Nephron progenitor cell (in vitro differentiated cells): ENCODE results near the gene ZPBP.
"Not testable (repeated sequence)": the region's sequence is repeated elsewhere in the genome, so short reads cannot be mapped to it uniquely, and the experiment has no call there.

Experiments
- DNase-seq: peaks from one replicate; pipeline ENCODE4 v3.0.0; 2021
- H3K27ac Mint-ChIP-seq: 2 replicates; pipeline ENCODE4 v1.8.0; 2021; ENCODE audit warnings: mild to moderate bottlenecking, moderate library complexity, mixed read lengths
- H3K27me3 Mint-ChIP-seq: 2 replicates; pipeline ENCODE4 v1.8.0; 2021; ENCODE audit warnings: mild to moderate bottlenecking, low read depth, mixed read lengths; ENCODE audit not compliant: poor library complexity
- H3K36me3 Mint-ChIP-seq: 2 replicates; pipeline ENCODE4 v1.8.0; 2021; ENCODE audit warnings: low read depth, mixed read lengths
- H3K4me1 Mint-ChIP-seq: 2 replicates; pipeline ENCODE4 v1.8.0; 2021; ENCODE audit warnings: mixed read lengths
- H3K4me3 Mint-ChIP-seq: 2 replicates; pipeline ENCODE4 v1.8.0; 2021; ENCODE audit warnings: mild to moderate bottlenecking, moderate library complexity, mixed read lengths
- H3K9me3 Mint-ChIP-seq: 2 replicates; pipeline ENCODE4 v1.8.0; 2021; ENCODE audit warnings: mild to moderate bottlenecking, moderate library complexity, mixed read lengths
- TF ChIP-seq, protein P1 (sequence below): fragments of 200-600 bp; sonication (generic); IDR thresholded peaks from 2 replicates; pipeline ENCODE4 v1.5.0; 2021; ENCODE audit warnings: antibody characterized with exemption

ZPBP gene

DNA sequence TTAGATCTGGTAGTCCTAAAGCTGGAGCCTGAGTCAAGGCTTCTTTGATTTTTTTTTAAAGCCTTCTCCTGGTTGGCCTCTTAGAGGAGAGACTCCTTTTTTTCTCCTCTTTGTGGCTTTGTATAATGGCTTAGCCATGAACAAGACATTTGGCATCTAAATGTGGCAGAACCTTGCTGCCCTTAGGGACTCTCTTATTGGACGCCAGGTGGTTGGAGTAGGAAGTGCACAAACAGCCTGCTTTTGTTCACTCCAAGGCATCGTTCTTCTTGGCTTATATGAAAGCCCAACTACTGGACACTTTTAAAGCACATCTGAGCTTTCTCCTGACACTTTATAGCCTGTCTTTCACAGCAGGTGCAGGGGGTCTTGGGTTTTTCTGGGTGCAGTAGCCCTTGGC, 25.0 kb downstream of the ZPBP start:
- Mint-ChIP-seq H3K4me3 (no peak overlapping the region), H3K27ac (no peak overlapping the region), H3K9me3 (peaks cover 56% of the 10 kb centered on the region), H3K4me1 (no peaks in the 10 kb centered on the region), H3K27me3 (peaks cover 4% of the 10 kb centered on the region), H3K36me3 (peaks cover 6% of the 10 kb centered on the region)
- TF ChIP-seq, protein P1, sequence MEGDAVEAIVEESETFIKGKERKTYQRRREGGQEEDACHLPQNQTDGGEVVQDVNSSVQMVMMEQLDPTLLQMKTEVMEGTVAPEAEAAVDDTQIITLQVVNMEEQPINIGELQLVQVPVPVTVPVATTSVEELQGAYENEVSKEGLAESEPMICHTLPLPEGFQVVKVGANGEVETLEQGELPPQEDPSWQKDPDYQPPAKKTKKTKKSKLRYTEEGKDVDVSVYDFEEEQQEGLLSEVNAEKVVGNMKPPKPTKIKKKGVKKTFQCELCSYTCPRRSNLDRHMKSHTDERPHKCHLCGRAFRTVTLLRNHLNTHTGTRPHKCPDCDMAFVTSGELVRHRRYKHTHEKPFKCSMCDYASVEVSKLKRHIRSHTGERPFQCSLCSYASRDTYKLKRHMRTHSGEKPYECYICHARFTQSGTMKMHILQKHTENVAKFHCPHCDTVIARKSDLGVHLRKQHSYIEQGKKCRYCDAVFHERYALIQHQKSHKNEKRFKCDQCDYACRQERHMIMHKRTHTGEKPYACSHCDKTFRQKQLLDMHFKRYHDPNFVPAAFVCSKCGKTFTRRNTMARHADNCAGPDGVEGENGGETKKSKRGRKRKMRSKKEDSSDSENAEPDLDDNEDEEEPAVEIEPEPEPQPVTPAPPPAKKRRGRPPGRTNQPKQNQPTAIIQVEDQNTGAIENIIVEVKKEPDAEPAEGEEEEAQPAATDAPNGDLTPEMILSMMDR = peak; percentile 6
- no peak for DNase-seq

DNA sequence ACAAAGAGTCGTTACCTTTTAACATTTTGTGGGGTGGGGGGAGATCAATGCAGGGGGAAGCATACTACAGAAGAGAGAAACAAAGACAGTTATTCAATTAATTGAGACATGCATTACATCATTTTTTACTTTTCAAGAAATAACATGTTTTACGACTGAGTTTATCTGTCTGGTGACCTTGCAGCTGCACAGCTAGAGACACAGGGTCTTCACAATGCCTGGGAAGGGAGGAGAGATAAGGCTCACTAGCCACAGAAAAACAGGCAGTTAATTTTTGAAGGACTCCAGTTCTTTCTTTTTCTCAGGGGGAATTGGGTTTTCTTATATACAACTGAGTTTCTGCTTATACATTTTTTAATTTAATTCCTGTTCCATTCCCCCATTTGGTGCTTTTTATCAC, 30.1 kb downstream of the ZPBP start:
- no peaks in the 10 kb centered on the region for H3K4me1 Mint-ChIP-seq
- H3K27me3 Mint-ChIP-seq = peaks cover 5% of the 10 kb centered on the region
- DNase-seq = no peak
- no peaks in the 10 kb centered on the region for H3K36me3 Mint-ChIP-seq
- H3K27ac Mint-ChIP-seq = no peak overlapping the region
- TF ChIP-seq, protein P1 = no peak
- peaks cover 26% of the 10 kb centered on the region for H3K9me3 Mint-ChIP-seq
- H3K4me3 Mint-ChIP-seq = no peak overlapping the region

DNA sequence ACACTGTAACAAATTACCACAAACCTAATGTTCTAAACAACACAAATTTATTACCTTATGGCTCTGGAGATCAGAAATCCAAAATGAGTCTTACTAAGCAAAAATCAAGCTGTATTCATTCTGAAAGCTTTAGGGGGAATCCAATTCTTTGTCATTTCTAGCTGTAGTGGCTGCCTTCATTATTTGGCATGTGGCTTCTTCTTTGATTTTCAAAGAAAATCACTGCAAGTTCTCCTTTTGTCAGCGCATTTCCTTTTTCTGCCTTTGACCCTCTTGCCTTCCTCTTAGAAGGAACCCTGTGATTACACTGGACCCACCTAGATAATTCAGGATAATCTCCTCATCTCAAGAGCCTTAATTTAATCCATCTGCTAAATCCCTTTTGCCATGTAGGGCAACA, 36.9 kb downstream of the ZPBP start:
- Mint-ChIP-seq H3K4me3 (no peak overlapping the region), H3K4me1 (peaks cover 17% of the 10 kb centered on the region), H3K9me3 (no peaks in the 10 kb centered on the region), H3K36me3 (no peaks in the 10 kb centered on the region), H3K27ac (no peak overlapping the region), H3K27me3 (peaks cover 5% of the 10 kb centered on the region)
- TF ChIP-seq, protein P1 = no peak
- no peak for DNase-seq

DNA sequence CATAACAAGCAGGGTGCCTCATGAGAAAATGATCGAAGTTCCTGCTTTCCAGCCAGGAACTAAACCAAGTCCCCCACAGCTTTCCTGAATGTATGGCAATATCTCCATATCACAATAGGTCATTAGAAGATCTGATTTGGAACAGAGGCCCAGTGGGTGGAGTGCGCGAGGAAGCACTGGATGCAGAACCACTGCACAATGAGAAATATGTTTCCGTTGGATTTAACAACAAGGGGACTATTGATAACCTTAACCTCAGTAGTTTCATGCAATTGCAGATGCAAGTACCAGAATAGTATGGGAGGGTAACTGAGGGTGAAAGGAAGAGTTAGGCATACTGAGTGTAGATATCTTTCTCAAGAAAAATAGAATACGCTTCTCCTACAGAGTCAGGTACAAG, 45.3 kb downstream of the ZPBP start:
- no peak for DNase-seq
- H3K4me3 Mint-ChIP-seq = no peak overlapping the region
- no peak overlapping the region for H3K27ac Mint-ChIP-seq
- H3K4me1 Mint-ChIP-seq = no peaks in the 10 kb centered on the region
- no peaks in the 10 kb centered on the region for H3K36me3 Mint-ChIP-seq
- H3K9me3 Mint-ChIP-seq = peaks cover 40% of the 10 kb centered on the region
- H3K27me3 Mint-ChIP-seq = peaks cover 9% of the 10 kb centered on the region
- TF ChIP-seq, protein P1 = no peak

DNA sequence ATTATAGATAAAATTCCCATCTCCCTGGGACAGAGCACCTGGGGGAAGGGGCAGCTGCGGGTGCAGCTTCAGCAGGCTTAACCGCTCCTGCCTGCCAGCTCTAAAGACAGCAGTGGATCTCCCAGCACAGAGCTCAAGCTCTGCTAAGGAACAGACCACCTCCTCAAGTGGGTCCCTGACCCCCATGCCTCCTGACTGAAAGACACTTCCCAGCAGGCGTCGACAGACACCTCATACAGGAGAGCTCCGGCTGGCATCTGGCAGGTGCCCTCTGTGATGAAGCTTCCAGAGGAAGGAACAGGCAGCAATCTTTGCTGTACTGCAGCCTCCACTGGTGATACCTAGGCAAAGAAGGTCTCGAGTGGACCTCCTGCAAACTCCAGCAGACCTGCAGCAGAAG, 51.9 kb downstream of the ZPBP start:
- not testable (repeated sequence) for DNase-seq, H3K4me1 Mint-ChIP-seq, H3K36me3 Mint-ChIP-seq, H3K27ac Mint-ChIP-seq, H3K4me3 Mint-ChIP-seq
- Mint-ChIP-seq H3K27me3 (peaks cover 15% of the 10 kb centered on the region), H3K9me3 (peaks cover 30% of the 10 kb centered on the region)

DNA sequence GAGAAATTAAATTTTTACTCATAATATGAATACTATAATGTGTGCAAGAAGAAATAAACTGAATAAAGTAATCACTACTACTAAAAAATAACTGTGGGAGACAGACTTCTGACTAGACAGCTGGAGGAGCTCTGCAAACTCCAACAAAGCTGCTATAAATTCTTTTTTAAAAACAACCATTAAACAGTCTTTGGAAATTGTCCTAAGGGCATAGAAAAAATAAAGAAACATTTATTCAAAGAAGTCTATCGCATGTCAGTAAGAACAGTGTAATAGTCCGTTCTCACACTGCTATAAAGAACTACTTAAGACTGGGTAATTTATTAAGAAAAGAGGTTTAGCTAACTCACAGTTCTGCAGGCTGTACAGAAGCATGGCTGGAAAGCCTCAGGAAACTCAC, 56.0 kb downstream of the ZPBP start:
- Mint-ChIP-seq H3K4me1 (no peaks in the 10 kb centered on the region), H3K9me3 (no peaks in the 10 kb centered on the region), H3K4me3 (no peak overlapping the region), H3K27ac (no peak overlapping the region), H3K36me3 (no peaks in the 10 kb centered on the region), H3K27me3 (peaks cover 9% of the 10 kb centered on the region)
- TF ChIP-seq, protein P1 = no peak
- no peak for DNase-seq
